GM15510 (cell line): ENCODE results near the gene SLC35E1.

Experiments
- POLR2A ChIP-seq: IDR thresholded peaks from 3 replicates; pipeline ENCODE4 v1.6.1; 2011; ENCODE audit warnings: borderline replicate concordance; ENCODE audit not compliant: insufficient read length; ENCODE audit errors: extremely low read depth

SLC35E1 gene

DNA sequence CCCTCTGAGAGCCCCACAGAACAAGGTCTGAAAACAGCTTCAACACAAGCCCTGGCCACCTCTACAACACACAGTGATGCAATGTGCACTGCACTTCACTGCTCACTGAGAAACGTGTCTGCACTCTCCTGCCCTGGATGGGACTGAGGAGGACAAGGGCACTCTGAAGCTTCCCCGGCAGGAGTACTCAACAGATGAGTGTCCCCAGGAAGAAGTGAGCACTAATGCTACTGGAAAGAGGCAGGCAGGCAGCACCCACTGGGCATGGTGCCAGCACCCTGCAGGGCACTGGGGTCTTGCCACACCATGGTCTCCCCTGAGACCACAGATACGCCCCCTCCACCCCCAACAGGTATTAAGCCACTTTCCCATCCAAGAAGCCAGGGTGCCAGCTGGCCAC, 17.7 kb upstream of the SLC35E1 start:
- TF ChIP-seq POLR2A = no peak

DNA sequence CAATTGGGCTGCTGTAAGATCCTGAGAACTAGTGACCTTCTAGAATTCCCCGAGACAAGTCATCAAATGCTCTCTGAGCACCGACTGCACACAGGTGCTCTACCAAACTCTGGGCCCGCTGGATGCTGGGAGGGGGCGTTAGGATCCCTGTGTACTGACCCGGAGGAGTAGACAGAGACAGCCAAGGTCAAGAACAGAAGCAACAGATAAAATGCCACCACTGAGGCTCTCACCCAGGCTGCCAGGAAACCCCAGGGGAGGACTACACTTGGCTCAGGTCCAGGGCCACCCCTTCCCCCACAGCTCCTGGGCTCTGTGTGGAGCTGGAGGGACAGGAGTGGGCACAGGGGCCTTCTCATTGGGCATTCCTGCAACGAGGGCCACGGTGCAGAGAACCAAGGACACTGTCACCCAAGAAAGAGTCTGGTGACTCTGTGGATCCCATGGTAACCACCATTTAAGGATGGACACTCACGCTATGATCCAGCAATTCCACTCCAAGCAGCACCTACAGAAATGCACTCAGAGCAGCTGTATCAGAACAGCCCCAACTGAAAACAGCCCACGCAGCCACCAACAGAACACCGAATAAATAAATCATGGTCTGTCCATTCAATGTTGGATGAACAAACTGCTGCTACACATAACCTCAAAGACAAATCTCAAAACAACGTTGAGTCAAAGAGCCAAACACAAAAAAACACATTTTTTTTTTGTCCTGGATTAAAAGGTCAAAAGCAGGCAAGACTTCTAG, 16.8 kb upstream of the SLC35E1 start:
- TF ChIP-seq POLR2A = no peak

DNA sequence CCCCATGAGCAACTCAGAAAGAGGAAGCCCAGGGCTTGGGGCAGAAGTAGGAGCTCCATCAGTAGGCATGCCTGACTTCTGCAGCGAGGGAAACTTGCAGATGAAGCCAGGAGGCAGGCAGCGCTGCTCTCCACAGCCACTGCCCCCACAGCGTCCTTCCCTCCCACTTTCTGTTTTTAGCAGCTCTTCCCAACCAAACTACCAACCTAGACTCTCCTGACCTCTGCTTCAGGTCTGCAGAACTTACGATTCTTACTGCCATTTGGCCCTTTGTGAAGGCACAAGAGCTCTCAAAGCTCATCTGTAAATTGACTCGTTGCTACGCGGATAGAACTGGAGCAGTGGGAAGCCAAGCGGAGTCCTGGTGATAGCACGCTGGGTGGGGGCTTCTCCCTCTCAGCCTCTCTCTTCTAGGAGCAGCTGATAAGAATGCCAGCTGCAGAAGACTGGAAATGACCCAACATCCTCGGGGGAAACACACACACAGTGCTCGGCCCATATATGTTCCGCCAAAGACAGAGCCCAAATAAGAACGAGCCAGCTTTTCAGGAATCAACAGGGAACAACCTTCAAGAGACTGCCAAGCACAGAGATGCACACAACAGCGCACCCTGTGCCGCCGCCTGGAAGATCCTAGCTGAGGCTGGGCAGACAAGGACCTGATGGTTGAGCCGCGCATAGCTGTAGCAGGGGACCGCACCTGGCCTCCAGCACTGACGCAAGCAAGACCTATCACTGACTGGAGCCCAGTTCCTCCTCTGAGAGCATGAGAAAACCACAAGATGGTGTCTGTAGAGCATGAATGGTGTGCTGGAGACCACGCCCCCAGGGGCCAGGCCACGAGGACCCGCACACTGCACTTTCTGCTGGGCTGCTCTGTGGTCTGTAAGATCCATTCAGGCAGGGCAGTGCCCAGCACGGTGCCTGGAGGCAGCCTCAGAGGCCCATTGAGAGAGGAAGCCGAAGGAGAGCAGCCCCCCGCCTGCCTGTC, 15.9 kb upstream of the SLC35E1 start:
- TF ChIP-seq POLR2A = peak; percentile 81

DNA sequence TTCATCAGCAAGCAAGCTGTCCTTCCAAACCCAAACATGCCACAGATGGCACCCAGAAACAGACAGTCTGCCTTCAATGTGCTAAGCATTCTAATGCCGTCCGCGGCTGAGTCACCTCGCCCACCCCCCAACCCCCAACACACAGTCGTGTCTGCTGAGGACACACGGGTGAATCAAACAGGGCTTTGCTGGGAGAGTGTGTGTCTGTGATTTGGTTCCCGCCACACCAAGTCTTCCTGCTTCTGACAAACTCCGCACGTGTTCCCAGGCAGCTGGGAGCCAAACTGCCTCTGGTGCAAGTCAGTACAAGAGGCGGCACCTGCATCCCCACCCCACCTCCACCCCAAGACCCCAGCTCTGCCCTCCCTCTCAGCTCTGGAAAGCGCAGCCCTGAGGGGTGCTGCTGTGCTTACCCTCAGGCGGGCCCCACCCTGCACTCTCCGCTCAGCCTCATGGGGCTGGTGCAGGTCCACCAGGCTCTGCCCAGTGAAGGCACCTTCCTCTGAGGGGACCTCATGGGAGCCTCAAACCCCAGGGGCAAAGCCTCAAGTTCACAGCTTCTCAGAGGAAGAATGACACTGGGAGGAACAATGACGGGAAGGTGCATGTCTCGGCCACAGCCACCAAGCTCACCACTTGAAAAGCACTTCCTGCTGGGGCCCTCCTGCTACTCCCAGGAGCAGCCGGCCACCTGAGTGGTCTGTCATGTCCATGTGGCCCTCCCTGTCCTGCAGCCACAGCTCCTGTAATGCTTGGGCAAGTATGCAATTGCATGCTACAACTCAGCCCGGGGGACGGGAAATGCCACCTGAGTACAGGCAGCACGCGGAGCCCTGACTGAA, 15.0 kb upstream of the SLC35E1 start:
- peak; percentile 5 for TF ChIP-seq POLR2A

DNA sequence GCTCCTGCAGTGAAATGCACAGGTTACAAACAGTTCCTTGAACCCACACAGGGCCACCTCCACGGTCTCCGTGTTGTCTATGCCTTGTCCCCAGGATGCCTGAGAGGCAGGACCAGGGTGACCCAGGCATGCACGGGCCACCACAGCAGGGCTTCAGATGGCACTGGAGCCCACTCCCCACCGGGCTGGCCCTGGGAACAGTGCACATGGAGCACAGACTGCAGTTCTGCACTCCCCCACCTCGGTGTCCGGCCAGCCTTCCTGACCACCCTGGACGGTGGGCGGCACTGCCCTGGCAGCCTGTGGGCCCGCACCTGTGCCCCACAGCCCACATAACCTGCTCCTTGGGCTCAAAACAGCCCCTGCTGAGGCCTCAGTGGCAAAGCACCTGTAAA, 14.3 kb upstream of the SLC35E1 start:
- TF ChIP-seq POLR2A = no peak

DNA sequence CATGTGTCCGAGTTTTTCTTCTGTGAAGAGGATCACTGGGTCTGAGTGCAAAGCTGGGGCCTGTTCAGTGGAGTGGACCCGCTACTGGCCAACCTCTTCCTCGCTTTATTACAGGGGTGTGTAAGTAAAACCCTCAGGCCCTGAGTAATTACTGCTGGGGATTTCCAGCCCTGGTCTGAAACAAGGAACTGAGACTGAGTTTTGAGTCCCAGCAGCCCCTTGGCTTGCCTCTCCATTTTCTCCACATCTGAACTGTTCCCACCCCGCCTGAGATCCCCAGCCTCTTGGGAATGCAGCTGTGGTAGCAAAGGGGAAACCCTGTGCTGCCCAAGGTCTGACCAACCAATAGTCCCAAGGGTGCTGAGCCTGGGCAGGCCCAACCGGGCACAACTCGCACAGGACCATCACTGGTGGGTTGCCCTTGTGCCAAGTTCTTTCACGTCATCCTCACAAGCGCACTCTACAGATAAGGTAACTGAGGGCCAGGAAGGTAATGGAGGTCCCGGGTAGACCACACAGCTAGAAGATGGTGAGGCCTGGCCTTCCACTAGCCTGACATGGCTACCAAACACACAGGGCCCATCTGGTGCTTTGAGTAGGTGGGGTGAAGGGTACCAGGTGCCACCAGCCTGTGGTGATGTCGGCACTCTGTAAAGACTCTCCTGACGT, 13.7 kb upstream of the SLC35E1 start:
- peak; percentile 47 for TF ChIP-seq POLR2A

DNA sequence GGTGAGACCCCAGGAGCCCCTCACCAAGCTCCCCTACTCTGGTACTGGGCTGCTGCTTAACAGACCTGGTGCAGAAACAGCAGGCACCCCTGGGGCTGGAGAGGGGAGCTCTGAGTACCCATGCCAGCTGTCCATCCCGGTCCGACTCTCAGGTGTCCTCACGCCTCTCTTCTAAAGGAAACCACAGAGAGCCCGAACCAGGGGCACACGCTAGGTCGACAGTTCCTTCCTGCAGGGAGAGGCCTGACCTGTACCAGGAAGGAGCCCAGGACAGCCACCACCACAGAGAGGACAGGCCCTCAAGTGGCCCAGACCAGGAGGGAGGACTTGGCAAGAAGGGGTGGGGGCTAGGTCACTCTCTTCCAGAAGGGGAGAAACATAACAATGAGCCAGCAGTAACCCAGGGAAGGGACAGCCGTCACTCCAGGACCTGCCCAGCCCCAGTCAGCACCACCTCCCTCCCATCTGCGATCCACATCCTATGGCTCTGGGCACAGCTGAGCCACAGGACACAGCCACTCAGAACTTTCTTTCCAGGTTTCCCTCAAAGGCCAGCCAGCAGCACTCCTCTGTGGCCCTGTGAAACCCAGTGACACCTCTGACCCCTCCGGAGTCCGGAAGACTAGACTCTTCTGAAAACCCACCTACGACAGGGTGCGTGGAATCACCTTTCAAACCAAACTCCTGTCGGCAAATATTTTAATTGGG, 13.0 kb upstream of the SLC35E1 start:
- peak; percentile 40 for TF ChIP-seq POLR2A

DNA sequence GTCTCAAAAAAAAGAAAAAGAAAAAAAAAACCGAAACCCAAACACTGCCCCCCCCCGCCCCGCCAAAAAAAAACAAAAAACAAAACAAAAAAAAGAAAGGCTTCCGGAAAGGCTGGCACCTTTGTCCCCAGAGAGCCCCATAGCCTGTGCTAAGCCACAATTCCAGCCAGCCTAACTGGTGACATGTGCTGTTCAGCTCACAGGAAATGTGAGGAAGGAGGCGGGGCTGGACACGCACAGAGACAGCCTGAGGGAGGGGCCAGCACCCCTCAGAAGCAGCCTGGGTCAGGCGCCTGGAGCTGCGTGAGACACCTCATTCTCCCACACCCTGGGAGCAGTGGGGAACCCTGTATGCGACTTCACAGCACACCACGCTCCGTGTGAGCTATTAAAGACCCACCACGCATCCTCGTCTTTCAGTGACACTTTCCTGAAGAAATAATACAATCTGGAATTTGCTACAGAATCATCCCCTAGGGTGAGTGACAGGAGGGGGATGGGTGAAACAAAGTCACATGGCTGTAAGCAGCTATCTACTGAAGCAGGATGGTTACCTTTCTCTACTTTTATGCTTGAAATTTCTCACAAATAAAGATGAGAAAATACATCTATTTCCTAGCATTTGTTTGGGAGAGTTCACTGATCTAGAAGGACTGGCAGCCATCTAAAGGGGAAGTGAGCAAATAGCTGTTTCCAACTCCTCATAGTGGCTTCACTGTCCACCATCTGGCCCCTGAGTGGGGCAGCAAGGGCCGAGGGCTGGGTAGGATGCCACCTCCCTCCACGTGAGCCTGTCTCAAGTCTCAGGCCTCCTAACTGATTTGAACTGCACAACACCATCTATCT, 12.3 kb upstream of the SLC35E1 start:
- peak; percentile 94 for TF ChIP-seq POLR2A

DNA sequence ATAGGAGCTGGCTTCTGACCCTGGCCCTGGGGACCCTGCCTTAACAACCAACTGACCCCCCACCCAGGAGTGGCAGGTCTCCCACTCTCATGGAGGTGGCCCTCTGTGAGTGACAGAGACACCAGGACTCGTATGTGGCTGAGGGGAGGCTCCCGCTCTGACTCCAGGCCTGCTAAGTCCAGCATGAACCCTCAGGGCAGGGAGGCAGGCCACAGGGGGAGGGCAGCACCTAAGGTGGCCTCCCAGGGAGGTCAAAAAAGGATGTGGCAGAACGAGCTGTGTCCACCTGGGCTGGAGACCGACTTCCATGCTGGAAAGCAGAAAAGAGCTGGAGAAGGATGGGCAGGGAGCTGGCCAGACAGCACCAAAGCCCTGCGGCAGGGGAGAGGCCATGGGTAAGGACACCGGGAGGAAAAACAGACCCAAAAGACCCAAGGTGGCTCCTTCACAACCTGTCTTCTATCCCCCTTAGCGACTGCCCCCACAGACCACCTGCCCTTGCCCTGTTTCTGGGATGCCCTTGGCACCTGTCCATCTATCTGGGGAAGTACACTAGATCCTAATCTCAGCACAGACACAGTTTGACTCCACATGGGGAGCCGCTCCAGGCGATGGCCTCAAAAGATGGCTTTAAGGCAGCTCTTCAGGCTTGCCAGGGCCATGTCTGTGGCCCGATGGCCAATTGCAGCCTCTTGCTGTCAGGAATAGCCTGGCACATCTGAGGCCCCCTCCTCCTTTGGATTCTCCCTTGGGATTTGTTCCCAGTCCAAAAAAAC, 10.5 kb upstream of the SLC35E1 start:
- TF ChIP-seq POLR2A = no peak

DNA sequence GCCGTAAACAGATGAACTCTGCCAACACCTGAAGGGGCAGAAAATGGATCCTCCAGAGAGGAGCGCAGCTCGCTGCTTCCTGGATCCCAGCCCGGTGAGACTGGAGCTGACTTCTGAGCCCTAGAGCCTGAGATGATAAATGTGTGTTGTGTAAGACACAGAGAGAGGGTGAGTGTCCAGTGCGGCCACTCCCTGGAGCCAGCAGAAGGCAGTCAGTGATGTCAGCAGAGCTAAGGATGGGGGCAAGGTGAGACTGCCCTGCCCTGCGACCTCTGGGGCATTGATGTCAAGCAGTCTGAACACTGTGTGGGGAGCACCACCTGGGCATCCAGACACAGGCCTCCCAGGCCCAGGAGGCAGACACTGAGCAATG, 9.7 kb upstream of the SLC35E1 start:
- TF ChIP-seq POLR2A = no peak

DNA sequence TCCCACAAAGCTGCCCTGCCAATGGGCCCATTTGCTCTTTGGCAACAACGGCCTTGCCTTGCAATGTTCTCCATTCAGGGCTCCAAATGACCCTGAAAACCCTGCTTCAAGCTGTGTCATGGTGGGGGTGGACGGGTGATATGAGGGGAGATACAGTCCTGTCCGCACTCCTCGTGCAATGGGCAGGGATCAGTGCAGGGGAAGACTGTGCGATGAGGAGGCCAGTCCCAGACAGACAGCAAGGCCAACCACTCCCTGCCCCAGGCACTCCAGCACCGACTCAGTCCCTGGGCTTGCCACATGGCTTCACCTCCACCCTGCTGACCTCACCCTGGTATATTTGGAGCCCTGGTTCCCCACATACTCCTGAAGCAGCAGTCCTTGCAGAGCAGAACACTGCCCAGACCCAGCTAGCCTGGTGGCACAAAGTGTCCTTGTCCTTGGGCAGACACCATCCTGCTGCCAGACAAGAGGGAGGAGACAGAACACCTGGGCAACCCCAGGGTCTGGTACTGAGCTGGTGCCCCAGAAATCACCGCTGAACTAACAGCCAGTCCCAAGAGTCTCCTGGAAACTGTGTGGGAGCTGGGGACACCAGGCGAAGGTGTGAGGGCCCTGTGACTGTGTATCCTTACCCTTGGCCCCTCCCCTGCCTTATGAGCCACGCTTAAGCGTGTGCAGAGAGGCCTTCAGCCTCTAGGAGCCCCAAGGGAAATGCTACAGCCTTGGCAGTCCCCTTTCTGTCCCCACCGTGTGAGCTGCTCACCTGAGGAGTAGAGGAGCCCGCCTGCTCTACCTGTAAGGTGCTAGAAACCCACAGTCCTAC, 9.1 kb upstream of the SLC35E1 start:
- no peak for TF ChIP-seq POLR2A

DNA sequence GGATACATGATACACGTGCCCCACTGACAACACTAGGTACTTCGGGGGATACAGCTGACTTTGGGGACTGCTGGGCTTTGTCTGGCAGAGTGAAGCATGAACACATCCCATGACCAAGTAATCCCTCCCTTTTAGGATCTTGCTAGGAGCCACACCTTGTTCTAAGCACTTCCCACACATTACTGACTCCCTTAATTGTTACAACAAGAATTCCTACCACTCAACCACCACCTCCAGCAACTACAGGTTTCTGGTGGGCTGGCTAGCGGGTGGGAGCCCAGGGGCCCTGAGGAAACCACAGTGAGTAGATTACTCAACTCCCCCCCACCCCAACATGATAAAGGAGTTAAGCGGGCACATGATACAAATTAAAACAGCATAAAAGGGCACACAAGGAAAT, 7.2 kb upstream of the SLC35E1 start:
- TF ChIP-seq POLR2A = no peak

DNA sequence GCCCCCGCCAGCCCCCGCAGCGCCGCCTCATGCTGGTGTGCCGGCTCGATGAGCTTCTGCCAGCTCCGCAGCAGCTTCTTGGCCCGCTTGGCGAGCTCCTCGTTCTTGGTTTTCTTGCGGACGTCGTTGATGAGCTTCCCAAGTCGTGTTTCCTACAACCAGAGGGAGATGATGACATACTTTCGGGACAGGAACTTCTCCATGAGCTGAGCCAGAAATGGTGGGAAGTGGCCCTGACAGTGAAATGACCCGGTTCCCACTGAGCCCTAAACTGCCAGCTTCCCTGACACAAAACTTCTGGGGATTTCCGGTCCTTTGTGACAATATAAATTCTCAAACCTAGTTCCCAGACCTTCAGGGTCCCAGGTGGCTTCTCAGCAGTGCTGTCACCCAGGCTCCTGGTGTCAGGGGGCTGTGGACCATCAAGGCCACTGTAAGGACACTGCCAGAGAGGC, 5.3 kb upstream of the SLC35E1 start:
- TF ChIP-seq POLR2A = no peak
